HepG2 (cell line): ENCODE measurements around the gene ATG5. TPM values are rescaled to one million over a fixed set of nuclear protein-coding genes. Genes with fewer than 3 reads are reported as not detected.

ENCODE experiments used
- ATAC-seq: fragments of 200-7000 bp; cut with Tn5 transposase; 3 replicates; pipeline ENCODE4 v1.9.1; 2020; ENCODE audit warnings: mild to moderate bottlenecking, moderate library complexity
- BruUV-seq: library from RNA; stranded (reverse); fragments of 400-500 nt; replicated peaks from 2 replicates; lab custom pipeline; 2021; lab: Mats Ljungman, UMichigan
- CTCF ChIA-PET: fragments of 300-600 bp; formaldehyde crosslinking; extraction: SDS; loops from one replicate; lab custom pipeline; 2021; ENCODE audit warnings: low total read pairs, inconsistent platforms, low intra/inter-chr PET ratio; lab: Yijun Ruan, JAX
- POLR2A ChIA-PET: fragments of 350-600 bp; sonication (Branson Sonifier 250); formaldehyde crosslinking; loops from one replicate; lab custom pipeline; 2020; ENCODE audit warnings: antibody characterized with exemption, inconsistent platforms; lab: Yijun Ruan, JAX
- DNase-seq: peaks from one replicate; pipeline ENCODE4 v3.0.0-alpha.2; 2015; ENCODE audit warnings: low spot score
- FAIRE-seq: peaks from 3 replicates; lab custom pipeline; 2011; peaks lifted over from hg19 to GRCh38; lab: Jason Lieb, UNC
- H2AFZ ChIP-seq: one replicate; pipeline ENCODE4 v1.6.1; 2011; ENCODE audit warnings: low read length, inconsistent platforms
- H3K27ac ChIP-seq: fragments of 300-600 bp; 3 replicates; pipeline ENCODE4 v1.8.0; 2011; ENCODE audit warnings: mixed run types, mild to moderate bottlenecking, mixed read lengths, low read length, inconsistent platforms; ENCODE audit not compliant: insufficient read depth; ENCODE audit errors: extremely low read length
- H3K27me3 ChIP-seq, 2 experiments: fragments of 200-600 bp in 1 of 2; 2 replicates in 1 of 2; 3 replicates in 1 of 2; pipeline versions ENCODE4 v1.6.0 to v1.8.0; 2011; ENCODE audit warnings: low read length in 2 of 2, mild to moderate bottlenecking in 2 of 2, moderate library complexity in 2 of 2, inconsistent platforms in 1 of 2; ENCODE audit not compliant: insufficient read depth in 2 of 2, control insufficient read depth in 1 of 2
- H3K36me3 ChIP-seq, 2 experiments: fragments of 200-600 bp in 1 of 2; replicated peaks in 1 of 2; 2 replicates in 1 of 2; 3 replicates in 1 of 2; pipeline versions ENCODE4 v1.5.1 to v1.8.0; 2011; ENCODE audit warnings: low read length in 2 of 2, inconsistent platforms in 1 of 2; ENCODE audit not compliant: insufficient read depth in 2 of 2, control insufficient read depth in 1 of 2
- H3K4me1 ChIP-seq: 2 replicates; pipeline ENCODE4 v1.5.1; 2012; ENCODE audit warnings: low read length, inconsistent platforms; ENCODE audit not compliant: insufficient read depth
- H3K4me2 ChIP-seq: 2 replicates; pipeline ENCODE4 v1.6.0; 2011; ENCODE audit warnings: low read depth, low read length, inconsistent platforms
- H3K4me3 ChIP-seq, 3 experiments: fragments of 200-600 bp in 1 of 3; sonication (generic), shearing (Covaris generic) in 1 of 3; replicated peaks in 1 of 3; 2 replicates each; pipeline ENCODE4 v1.5.1; 2011 to 2016; ENCODE audit warnings: low read length in 3 of 3, inconsistent platforms in 2 of 3, low read depth in 2 of 3, mild to moderate bottlenecking in 2 of 3, control low read depth in 1 of 3, mixed read lengths in 1 of 3; ENCODE audit not compliant: insufficient read depth in 1 of 3
- H3K79me2 ChIP-seq: one replicate; pipeline ENCODE4 v1.6.1; 2011; ENCODE audit warnings: low read length, inconsistent platforms; ENCODE audit not compliant: insufficient read depth
- H3K9ac ChIP-seq: 2 replicates; pipeline ENCODE4 v1.6.0; 2011; ENCODE audit warnings: mild to moderate bottlenecking, low read depth, low read length, inconsistent platforms; ENCODE audit not compliant: insufficient read depth
- H3K9me3 ChIP-seq: 2 replicates; pipeline ENCODE4 v1.5.1; 2012; ENCODE audit warnings: mild to moderate bottlenecking, low read length
- H4K20me1 ChIP-seq: 2 replicates; pipeline ENCODE4 v1.6.0; 2011; ENCODE audit warnings: inconsistent platforms, mild to moderate bottlenecking, low read length, moderate library complexity; ENCODE audit not compliant: insufficient read depth
- ARHGAP35 ChIP-seq: sonication (generic); formaldehyde crosslinking; IDR thresholded peaks from 2 replicates; pipeline ENCODE4 v1.9.0; 2022; ENCODE audit warnings: mild to moderate bottlenecking, inconsistent platforms, moderate library complexity, missing genetic modification reagents, borderline replicate concordance
- CENPT ChIP-seq: sonication (generic); formaldehyde crosslinking; IDR thresholded peaks from 2 replicates; pipeline ENCODE4 v1.8.0; 2022; ENCODE audit warnings: low read depth, mild to moderate bottlenecking, moderate library complexity, missing genetic modification reagents
- CHCHD3 ChIP-seq: sonication (generic); formaldehyde crosslinking; IDR thresholded peaks from 2 replicates; pipeline ENCODE4 v1.8.0; 2022; ENCODE audit warnings: mild to moderate bottlenecking, missing genetic modification reagents, moderate library complexity
- FOXM1 ChIP-seq: sonication (generic); formaldehyde crosslinking; IDR thresholded peaks from 2 replicates; pipeline ENCODE4 v1.5.0; 2020; ENCODE audit warnings: missing genetic modification reagents
- HDAC2 ChIP-seq: sonication (generic); formaldehyde crosslinking; IDR thresholded peaks from 2 replicates; pipeline ENCODE4 v1.4.0; 2020; ENCODE audit warnings: missing genetic modification reagents
- HOXA3 ChIP-seq: sonication (generic); formaldehyde crosslinking; IDR thresholded peaks from 2 replicates; pipeline ENCODE4 v1.5.0; 2020; ENCODE audit warnings: missing genetic modification reagents
- MBD4 ChIP-seq: IDR thresholded peaks from 2 replicates; pipeline ENCODE4 v1.6.1; 2012; ENCODE audit warnings: low read length, inconsistent platforms, borderline replicate concordance
- MED1 ChIP-seq: sonication (generic); formaldehyde crosslinking; IDR thresholded peaks from 2 replicates; pipeline ENCODE4 v1.4.0; 2020; ENCODE audit warnings: missing genetic modification reagents
- REL ChIP-seq: sonication (generic); formaldehyde crosslinking; conservative IDR thresholded peaks from 2 replicates; pipeline ENCODE4 v1.8.0; 2022; ENCODE audit warnings: mild to moderate bottlenecking, missing genetic modification reagents, moderate library complexity
- SKI ChIP-seq: fragments of 450-650 bp; IDR thresholded peaks from one replicate; pipeline ENCODE4 v1.6.1; 2018; ENCODE audit warnings: mild to moderate bottlenecking; ENCODE audit not compliant: partially characterized antibody
- SPEN ChIP-seq: sonication (generic); formaldehyde crosslinking; IDR thresholded peaks from 2 replicates; pipeline ENCODE4 v1.5.1; 2020; ENCODE audit warnings: low read depth, mild to moderate bottlenecking, missing genetic modification reagents
- TRIM22 ChIP-seq: fragments of 450-650 bp; IDR thresholded peaks from 2 replicates; pipeline ENCODE4 v1.6.1; 2017
- ZKSCAN5 ChIP-seq: sonication (generic); formaldehyde crosslinking; IDR thresholded peaks from 2 replicates; pipeline ENCODE4 v1.5.1; 2020; ENCODE audit warnings: mild to moderate bottlenecking, missing genetic modification reagents
- ZNF775 ChIP-seq: sonication (generic); formaldehyde crosslinking; IDR thresholded peaks from 2 replicates; pipeline ENCODE4 v1.4.0; 2020; ENCODE audit warnings: missing genetic modification reagents, mild to moderate bottlenecking, moderate library complexity, borderline replicate concordance
- ZSCAN22 ChIP-seq: sonication (generic); formaldehyde crosslinking; IDR thresholded peaks from 2 replicates; pipeline ENCODE4 v1.4.0; 2020; ENCODE audit warnings: mild to moderate bottlenecking, missing genetic modification reagents
- ZZZ3 ChIP-seq: sonication (generic); formaldehyde crosslinking; IDR thresholded peaks from 2 replicates; pipeline ENCODE4 v1.4.0; 2020; ENCODE audit warnings: missing genetic modification reagents, mild to moderate bottlenecking, borderline replicate concordance
- WGBS: methylation state at CpG from one replicate; pipeline ENCODE4 v1.1.6; 2017; ENCODE audit warnings: low lambda C conversion rate; 5-methylcytosine and 5-hydroxymethylcytosine counted together
- in situ Hi-C: cut with HindIII; loops from 2 replicates; pipeline ENCODE4 v1.10.0; 2017; ENCODE audit warnings: low pct_unique_long_range_greater_than_20kb; ENCODE audit not compliant: extremely low pct_ligation_motif_present
- intact Hi-C: fragments of 100-400 bp; cut with micrococcal nuclease; formaldehyde crosslinking; loops from one replicate; pipeline ENCODE4 v1.10.0; 2022; ENCODE audit not compliant: unreplicated experiment
- polyA plus RNA-seq, 8 experiments: library from polyadenylated mRNA; depleted of rRNA in 3 of 8; stranded (reverse) in 7 of 8; unstranded in 1 of 8; fragments of >200 nt; fragmentation: Illumina TruSeq in 4 of 8; extraction: Trizol in 4 of 8; gene quantifications; 2 replicates each; pipeline versions ENCODE4 v1.2.1 to v1.2.3, GENCODE V29; 2011 to 2016; ENCODE audit warnings: low read depth in 4 of 8, missing spikeins in 1 of 8, mixed read lengths in 1 of 8; ENCODE audit not compliant: insufficient read depth in 1 of 8
- total RNA-seq, 5 experiments: library from RNA; depleted of rRNA; stranded (reverse); fragments of >200 nt; fragmentation: Illumina TruSeq; extraction: Trizol; gene quantifications; 2 replicates each; pipeline ENCODE4 v1.2.3, GENCODE V29; 2016; ENCODE audit warnings: low read depth in 1 of 5
- TF ChIP-seq, protein P1 (sequence below): sonication (generic); formaldehyde crosslinking; IDR thresholded peaks from 2 replicates; pipeline ENCODE4 v1.5.0; 2020; ENCODE audit warnings: mild to moderate bottlenecking, missing genetic modification reagents, borderline replicate concordance
- TF ChIP-seq, protein P2 (sequence below): sonication (generic); formaldehyde crosslinking; IDR thresholded peaks from 2 replicates; pipeline ENCODE4 v1.4.0; 2020; ENCODE audit warnings: missing genetic modification reagents, mild to moderate bottlenecking, borderline replicate concordance

The ATG5 gene
- total and polyA plus RNA-seq, 2 of the 13 experiments (the other 11 are each of a cell fraction or from before 2014, with no cell fraction given), result 21.3 to 48.0 TPM

- CTCF ChIA-PET, result no interaction called here
- H3K4me1 ChIP-seq, result peaks cover 12% of the 10 kb centered on the region
- H3K27me3 ChIP-seq, result no peaks in the 10 kb centered on the region
- no peak overlapping the region for H3K4me3 ChIP-seq
- intact Hi-C loops, result loop anchor here (10.0 kb wide), 1 partner anchor 314 kb away; no protein-coding TSS in a partner anchor
- H3K9ac ChIP-seq, result no peak overlapping the region
- H3K9me3 ChIP-seq, result no peaks in the 10 kb centered on the region
- H3K27ac ChIP-seq, result no peak overlapping the region
- H3K79me2 ChIP-seq, result peaks cover 13% of the 10 kb centered on the region
- 0 out of 2 replicates have a peak, but pooled peaks cover 3% of the 10 kb centered on the region for H4K20me1 ChIP-seq
- DNase-seq (no peak), FAIRE-seq (no peak)
- BruUV-seq, result no TSS peak
- H3K36me3 ChIP-seq, result peaks cover 5 to 17% of the 10 kb centered on the region in 2 experiments; a peak in 4 of 5 replicates
- 97% methylated on average over 2 of the region's 2 CpGs for WGBS
- TF ChIP-seq SKI, result no peak
- TF ChIP-seq ZSCAN22 (CRISPR knock-in tag), result no peak
- no peak for TF ChIP-seq ARHGAP35 (CRISPR knock-in tag)
- TF ChIP-seq HDAC2 (CRISPR knock-in tag), result no peak
- no peak for TF ChIP-seq REL (CRISPR knock-in tag)
- no peak for TF ChIP-seq MED1 (CRISPR knock-in tag)
- TF ChIP-seq ZNF775 (CRISPR knock-in tag), result no peak
- no peak for TF ChIP-seq FOXM1 (CRISPR knock-in tag)
- no peak for TF ChIP-seq ZZZ3 (CRISPR knock-in tag)
- no peak for TF ChIP-seq SPEN (CRISPR knock-in tag)
- no peak for TF ChIP-seq CHCHD3 (CRISPR knock-in tag)
- TF ChIP-seq MBD4, result no peak
- TF ChIP-seq TRIM22, result no peak
- no peak for TF ChIP-seq HOXA3
- TF ChIP-seq ZKSCAN5 (CRISPR knock-in tag), result no peak
- TF ChIP-seq, protein P1, sequence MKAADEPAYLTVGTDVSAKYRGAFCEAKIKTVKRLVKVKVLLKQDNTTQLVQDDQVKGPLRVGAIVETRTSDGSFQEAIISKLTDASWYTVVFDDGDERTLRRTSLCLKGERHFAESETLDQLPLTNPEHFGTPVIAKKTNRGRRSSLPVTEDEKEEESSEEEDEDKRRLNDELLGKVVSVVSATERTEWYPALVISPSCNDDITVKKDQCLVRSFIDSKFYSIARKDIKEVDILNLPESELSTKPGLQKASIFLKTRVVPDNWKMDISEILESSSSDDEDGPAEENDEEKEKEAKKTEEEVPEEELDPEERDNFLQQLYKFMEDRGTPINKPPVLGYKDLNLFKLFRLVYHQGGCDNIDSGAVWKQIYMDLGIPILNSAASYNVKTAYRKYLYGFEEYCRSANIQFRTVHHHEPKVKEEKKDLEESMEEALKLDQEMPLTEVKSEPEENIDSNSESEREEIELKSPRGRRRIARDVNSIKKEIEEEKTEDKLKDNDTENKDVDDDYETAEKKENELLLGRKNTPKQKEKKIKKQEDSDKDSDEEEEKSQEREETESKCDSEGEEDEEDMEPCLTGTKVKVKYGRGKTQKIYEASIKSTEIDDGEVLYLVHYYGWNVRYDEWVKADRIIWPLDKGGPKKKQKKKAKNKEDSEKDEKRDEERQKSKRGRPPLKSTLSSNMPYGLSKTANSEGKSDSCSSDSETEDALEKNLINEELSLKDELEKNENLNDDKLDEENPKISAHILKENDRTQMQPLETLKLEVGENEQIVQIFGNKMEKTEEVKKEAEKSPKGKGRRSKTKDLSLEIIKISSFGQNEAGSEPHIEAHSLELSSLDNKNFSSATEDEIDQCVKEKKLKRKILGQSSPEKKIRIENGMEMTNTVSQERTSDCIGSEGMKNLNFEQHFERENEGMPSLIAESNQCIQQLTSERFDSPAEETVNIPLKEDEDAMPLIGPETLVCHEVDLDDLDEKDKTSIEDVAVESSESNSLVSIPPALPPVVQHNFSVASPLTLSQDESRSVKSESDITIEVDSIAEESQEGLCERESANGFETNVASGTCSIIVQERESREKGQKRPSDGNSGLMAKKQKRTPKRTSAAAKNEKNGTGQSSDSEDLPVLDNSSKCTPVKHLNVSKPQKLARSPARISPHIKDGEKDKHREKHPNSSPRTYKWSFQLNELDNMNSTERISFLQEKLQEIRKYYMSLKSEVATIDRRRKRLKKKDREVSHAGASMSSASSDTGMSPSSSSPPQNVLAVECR (CRISPR knock-in tag), result no peak
- TF ChIP-seq CENPT (CRISPR knock-in tag), result no peak
- TF ChIP-seq, protein P2, sequence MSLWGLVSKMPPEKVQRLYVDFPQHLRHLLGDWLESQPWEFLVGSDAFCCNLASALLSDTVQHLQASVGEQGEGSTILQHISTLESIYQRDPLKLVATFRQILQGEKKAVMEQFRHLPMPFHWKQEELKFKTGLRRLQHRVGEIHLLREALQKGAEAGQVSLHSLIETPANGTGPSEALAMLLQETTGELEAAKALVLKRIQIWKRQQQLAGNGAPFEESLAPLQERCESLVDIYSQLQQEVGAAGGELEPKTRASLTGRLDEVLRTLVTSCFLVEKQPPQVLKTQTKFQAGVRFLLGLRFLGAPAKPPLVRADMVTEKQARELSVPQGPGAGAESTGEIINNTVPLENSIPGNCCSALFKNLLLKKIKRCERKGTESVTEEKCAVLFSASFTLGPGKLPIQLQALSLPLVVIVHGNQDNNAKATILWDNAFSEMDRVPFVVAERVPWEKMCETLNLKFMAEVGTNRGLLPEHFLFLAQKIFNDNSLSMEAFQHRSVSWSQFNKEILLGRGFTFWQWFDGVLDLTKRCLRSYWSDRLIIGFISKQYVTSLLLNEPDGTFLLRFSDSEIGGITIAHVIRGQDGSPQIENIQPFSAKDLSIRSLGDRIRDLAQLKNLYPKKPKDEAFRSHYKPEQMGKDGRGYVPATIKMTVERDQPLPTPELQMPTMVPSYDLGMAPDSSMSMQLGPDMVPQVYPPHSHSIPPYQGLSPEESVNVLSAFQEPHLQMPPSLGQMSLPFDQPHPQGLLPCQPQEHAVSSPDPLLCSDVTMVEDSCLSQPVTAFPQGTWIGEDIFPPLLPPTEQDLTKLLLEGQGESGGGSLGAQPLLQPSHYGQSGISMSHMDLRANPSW (CRISPR knock-in tag), result no peak
- TF ChIP-seq, all 625 proteins: peak for 0
- POLR2A ChIA-PET, result no interaction called here
- in situ Hi-C loops, result loop anchor here (10.0 kb wide), 2 partner anchors 574 to 824 kb away; no protein-coding TSS in a partner anchor
- no peak for ATAC-seq
- Histone ChIP-seq H3K4me2 (no peak overlapping the region), H2AFZ (no peak overlapping the region)
Observed at GRCh38 chr6:106308985-106309384, 16.6 kb downstream of the ATG5 start.
